GM15510 (cell line): Measurements from ENCODE around the gene CMBL.

ENCODE experiments used
- POLR2A ChIP-seq: IDR thresholded peaks from 3 replicates; pipeline ENCODE4 v1.6.1; 2011; ENCODE audit warnings: borderline replicate concordance; ENCODE audit not compliant: insufficient read length; ENCODE audit errors: extremely low read depth

CMBL gene

DNA sequence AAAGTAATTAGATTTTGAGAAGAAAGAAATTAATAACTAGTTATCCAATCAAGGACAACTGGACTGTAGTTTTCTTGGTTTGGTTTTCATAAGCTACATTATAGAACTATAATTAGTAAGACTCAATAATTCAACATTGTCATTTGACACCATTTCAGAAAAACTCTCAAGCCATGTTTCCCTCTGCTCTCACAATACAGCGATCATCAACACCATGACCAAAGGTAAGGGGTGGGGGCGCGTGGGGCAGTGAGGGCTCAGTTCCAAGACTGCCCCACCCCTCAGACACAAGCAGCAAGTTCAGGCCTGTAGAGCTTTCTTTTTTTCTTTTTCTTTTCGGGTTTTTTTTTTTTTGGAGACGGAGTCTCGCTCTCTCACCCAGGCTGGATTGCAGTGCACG, 6.4 kb downstream of the CMBL start:
- TF ChIP-seq POLR2A: no peak

DNA sequence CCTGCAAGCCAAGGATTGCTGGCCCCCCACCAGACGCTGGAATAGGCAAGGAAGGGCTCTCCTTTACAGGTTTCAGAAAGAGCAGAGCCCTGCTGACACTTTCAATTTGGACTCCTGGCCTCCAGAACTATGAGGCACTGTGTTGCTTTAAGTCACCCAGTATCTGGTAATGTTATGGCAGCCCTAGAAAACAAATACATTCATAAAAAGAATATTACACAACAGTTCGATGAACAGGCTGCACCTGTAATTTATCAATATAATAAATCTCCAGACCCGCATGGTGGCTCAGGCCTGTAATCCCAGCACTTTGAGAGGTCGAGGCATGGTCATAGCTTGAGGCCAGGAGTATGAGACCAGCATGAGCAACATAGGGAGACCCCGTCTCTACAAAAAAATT, 7.5 kb downstream of the CMBL start:
- no peak for TF ChIP-seq POLR2A

DNA sequence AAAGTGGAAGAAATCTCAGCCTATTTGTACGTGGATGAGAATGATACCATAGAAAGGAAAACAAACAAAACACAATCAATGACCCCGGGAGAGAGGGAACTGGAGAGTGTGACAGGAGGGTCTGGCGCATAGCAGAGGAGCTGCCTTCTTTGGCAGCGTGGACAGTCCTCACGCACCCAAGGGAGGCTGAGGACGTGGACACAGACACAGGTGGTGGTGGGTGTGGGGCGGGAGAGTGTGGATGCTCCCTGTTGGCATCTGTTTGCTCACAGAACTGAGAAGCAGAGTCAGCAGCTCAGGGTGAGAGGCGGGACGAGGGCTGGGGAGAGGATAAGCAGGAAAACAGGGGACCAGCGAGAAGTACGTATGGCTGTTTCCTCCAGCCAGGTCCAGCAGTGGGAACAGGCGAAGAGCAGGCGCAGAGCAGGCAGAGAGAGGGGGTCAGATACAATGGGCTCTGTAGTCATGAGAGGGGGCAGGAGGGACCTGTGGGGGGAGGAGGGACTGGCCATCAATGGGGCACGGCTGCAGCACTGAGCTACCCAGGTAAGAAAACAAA, 10.0 kb downstream of the CMBL start:
- TF ChIP-seq POLR2A: no peak

GRCh38 chr5:10295619-10296326, 11.9 kb downstream of the CMBL start:
- TF ChIP-seq POLR2A: no peak

- TF ChIP-seq POLR2A: no peak
Observed at GRCh38 chr5:10293907-10294662, 13.6 kb downstream of the CMBL start.

DNA sequence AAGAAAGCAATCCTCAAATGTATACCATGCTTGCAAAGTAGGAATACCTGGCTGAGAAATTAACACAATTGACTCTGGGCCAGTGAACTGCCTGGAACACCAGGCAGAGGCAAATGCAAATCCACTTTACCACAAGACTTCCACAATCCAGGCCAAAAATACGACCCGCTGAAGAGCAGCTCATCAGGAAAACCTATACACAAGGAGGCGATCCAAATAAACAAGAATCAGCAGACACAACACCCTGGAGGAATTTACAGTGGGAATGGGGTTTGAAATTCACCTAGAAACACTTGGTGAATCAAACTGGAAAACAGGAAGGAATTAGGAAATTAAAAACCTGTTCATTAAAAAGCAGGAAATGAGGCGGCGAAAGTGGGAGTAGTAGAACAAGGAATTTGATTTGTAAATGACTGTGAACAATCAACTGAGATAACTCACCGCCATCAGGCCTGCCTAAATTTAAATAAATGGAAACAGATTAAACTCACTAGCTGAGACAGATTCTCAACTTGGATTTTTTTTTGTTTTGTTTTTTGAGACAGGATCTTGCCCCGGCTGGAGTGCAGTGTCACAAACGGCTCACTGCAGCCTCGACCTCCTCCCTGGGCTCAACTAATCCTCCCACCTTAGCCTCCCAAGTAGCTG, 15.9 kb downstream of the CMBL start:
- TF ChIP-seq POLR2A: no peak

GRCh38 chr5:10290438-10290837, 17.3 kb downstream of the CMBL start:
- TF ChIP-seq POLR2A: no peak

GRCh38 chr5:10289991-10290390, 17.7 kb downstream of the CMBL start:
- TF ChIP-seq POLR2A: no peak

- TF ChIP-seq POLR2A: no peak
Observed at GRCh38 chr5:10289353-10289752, 18.3 kb downstream of the CMBL start.

DNA sequence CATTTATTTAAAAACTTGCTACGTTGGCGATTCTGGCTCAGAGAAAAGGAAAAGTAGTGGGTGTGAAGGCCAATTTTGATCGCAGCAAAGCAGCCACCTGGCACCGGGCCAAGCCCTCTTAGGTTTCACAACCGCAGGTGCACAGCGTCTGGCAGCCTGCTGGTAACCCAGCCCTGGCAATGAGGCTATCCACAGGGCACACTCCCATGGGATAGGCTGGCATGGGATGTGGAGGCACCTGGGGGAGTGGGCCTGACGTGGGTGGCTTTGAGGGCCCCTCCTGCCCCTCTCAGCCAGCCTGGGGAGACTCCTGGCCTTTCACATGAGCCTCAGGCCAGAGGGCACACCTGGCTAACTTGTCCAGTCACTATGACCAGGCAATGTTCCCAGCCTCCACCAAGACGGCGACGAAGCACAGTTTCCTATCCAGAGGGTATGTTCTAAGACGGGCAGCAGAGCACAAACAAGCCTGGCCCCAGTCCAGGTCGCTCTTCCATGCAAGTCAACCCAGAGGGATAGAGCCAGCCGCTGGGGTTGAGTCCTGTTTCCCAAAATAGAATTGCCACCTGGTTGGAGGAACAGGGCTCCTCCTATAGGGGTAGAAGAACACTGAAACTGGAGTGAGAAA, 19.0 kb downstream of the CMBL start:
- TF ChIP-seq POLR2A: no peak

GRCh38 chr5:10286862-10287227, 20.9 kb downstream of the CMBL start:
- no peak for TF ChIP-seq POLR2A

GRCh38 chr5:10286162-10286861, 21.4 kb downstream of the CMBL start:
- no peak for TF ChIP-seq POLR2A

DNA sequence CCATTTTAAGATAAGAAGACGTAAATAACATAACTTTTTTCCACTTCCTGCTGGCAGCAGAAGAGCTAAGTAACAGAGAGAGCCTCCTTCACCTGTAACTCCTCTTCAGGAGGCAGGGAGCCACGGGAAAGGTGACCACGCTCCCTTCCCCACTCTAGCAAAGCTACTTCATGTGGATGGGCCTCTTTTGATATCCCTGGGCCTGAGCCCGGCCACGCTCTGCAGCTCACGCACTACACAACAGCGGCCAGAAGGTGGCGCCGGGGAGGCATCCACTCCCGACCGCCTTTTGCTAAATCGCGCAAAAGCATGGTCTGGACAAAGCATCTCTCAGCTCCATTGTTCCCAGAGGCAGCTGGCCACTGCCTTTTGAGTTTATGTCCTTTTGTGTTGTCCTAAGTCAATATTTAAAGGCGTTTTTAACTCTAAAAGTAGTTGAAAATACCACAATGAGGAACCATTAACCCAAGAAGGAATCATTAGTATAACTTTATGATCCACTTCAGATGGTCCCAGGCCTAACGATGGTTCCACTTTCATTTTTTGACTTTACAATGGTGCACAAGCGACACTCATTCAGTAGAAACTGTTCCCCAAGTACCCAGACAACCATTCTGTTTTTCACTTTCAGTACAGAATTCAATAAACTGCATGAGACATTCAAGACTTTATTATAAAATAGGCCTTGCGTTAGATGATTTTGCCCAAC, 23.6 kb downstream of the CMBL start:
- no peak for TF ChIP-seq POLR2A
